Progenitor cell of endocrine pancreas (in vitro differentiated cells): ENCODE measurements around the gene ROCK2. TPM values are rescaled to one million over a fixed set of nuclear protein-coding genes. Genes with fewer than 3 reads are reported as not detected.

Source experiments
- DNase-seq: peaks from one replicate; pipeline ENCODE4 v3.0.0; 2021; ENCODE audit warnings: low spot score; ENCODE audit not compliant: unreplicated experiment
- H3K27ac Mint-ChIP-seq: 2 replicates; pipeline ENCODE4 v1.8.0; 2021; ENCODE audit warnings: mild to moderate bottlenecking, moderate library complexity, mixed read lengths
- H3K27me3 Mint-ChIP-seq: 2 replicates; pipeline ENCODE4 v1.8.0; 2021; ENCODE audit warnings: mixed read lengths
- H3K36me3 Mint-ChIP-seq: 2 replicates; pipeline ENCODE4 v1.8.0; 2022; ENCODE audit warnings: mixed read lengths; ENCODE audit not compliant: insufficient read depth
- H3K4me1 Mint-ChIP-seq: 2 replicates; pipeline ENCODE4 v1.8.0; 2021; ENCODE audit warnings: low read depth, mixed read lengths
- H3K4me3 Mint-ChIP-seq: 2 replicates; pipeline ENCODE4 v1.8.0; 2021; ENCODE audit warnings: low read depth, mild to moderate bottlenecking, moderate library complexity, mixed read lengths
- H3K9me3 Mint-ChIP-seq: 2 replicates; pipeline ENCODE4 v1.8.0; 2021; ENCODE audit warnings: low read depth, mixed read lengths
- total RNA-seq: library from RNA; stranded (reverse); gene quantifications from 2 replicates; pipeline ENCODE4 v1.2.1, GENCODE V29; 2021
- TF ChIP-seq, protein P1 (sequence below): fragments of 200-600 bp; sonication (generic); IDR thresholded peaks from one replicate; pipeline ENCODE4 v1.5.0; 2021; ENCODE audit warnings: antibody characterized with exemption, mild to moderate bottlenecking; ENCODE audit not compliant: unreplicated experiment

The ROCK2 gene
- total RNA-seq, 1 donor from 2014 or later = 43.8 TPM

DNA sequence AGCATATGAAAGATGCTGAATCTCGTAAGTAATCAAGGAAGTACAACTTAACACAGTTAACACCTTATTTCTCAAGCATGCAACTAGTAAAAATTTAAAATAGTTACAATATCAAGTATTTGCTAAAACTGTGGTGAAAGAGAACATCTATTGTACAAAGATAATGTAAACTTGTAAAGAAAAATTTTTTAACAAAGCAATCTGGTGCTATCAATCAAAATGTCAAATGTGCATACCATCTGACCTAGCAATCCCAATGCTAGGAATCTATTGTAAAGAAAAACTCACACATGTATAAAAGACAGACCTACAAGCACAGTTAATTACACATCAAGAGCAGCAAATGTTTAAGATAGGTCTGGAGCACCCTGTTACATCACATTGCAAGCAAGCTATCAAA lies 99.1 kb downstream of the ROCK2 start:
- H3K4me3 Mint-ChIP-seq = no peak overlapping the region
- TF ChIP-seq, protein P1, sequence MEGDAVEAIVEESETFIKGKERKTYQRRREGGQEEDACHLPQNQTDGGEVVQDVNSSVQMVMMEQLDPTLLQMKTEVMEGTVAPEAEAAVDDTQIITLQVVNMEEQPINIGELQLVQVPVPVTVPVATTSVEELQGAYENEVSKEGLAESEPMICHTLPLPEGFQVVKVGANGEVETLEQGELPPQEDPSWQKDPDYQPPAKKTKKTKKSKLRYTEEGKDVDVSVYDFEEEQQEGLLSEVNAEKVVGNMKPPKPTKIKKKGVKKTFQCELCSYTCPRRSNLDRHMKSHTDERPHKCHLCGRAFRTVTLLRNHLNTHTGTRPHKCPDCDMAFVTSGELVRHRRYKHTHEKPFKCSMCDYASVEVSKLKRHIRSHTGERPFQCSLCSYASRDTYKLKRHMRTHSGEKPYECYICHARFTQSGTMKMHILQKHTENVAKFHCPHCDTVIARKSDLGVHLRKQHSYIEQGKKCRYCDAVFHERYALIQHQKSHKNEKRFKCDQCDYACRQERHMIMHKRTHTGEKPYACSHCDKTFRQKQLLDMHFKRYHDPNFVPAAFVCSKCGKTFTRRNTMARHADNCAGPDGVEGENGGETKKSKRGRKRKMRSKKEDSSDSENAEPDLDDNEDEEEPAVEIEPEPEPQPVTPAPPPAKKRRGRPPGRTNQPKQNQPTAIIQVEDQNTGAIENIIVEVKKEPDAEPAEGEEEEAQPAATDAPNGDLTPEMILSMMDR = no peak
- peaks cover 10% of the 10 kb centered on the region for H3K4me1 Mint-ChIP-seq
- H3K27ac Mint-ChIP-seq = no peak overlapping the region
- H3K27me3 Mint-ChIP-seq = no peaks in the 10 kb centered on the region
- H3K9me3 Mint-ChIP-seq = no peaks in the 10 kb centered on the region
- H3K36me3 Mint-ChIP-seq = peaks cover 6% of the 10 kb centered on the region
- DNase-seq = no peak

DNA sequence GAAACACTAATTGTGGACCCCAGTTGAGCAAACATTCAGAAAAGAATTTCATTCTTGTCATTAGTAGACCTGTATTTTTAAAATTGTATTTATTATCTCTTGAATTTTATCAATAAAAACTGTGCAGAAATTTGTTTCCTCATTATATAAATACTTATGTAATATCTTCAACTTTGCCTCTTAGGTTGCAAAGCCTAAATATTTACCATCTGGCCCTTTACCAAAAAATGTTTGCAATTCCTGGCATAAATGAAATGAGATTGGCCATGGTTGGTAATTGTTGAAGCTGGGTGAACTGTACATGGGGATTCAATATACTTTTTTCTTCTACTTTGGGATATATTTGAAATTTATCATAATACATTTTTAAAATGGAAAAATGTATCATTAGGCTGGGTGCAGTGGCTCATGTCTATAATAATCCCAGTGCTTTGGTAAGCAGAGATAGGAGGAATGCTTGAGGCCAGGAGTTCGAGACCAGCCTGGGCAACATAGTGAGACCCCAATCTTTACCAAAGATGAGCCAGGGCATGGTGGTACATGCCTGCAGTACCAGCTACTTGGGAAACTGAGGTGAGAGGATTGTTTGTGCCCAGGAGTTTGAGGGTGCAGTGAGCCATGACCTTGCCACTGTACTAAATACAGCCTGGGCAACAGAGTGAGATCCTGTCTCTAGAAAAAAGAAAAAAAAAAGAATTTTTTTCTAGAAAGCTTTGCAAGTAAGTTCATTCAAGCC lies 100.2 kb downstream of the ROCK2 start:
- H3K27ac Mint-ChIP-seq = no peak overlapping the region
- no peak for DNase-seq
- H3K4me3 Mint-ChIP-seq = no peak overlapping the region
- H3K4me1 Mint-ChIP-seq = peaks cover 10% of the 10 kb centered on the region
- no peaks in the 10 kb centered on the region for H3K9me3 Mint-ChIP-seq
- TF ChIP-seq, protein P1 = no peak
- peaks cover 7% of the 10 kb centered on the region for H3K36me3 Mint-ChIP-seq
- no peaks in the 10 kb centered on the region for H3K27me3 Mint-ChIP-seq

DNA sequence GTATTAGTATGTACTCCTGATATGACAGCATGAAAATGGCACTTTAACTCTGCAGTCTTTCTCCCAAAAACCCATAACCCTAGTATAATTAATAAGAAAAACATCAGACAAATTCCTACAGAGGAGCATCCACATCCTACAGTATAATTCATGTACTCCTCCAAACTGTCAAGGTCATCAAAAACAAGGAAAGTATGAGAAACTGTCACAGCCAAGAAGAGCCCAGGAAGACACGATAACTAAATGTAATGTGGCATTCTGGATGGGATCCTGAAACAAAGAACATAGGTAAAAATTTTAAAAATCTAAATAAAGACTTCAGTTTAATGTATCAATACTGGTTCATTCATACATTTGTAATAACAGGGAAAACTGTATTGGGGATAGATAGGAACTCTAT lies 100.9 kb downstream of the ROCK2 start:
- no peak for DNase-seq
- TF ChIP-seq, protein P1 = no peak
- Mint-ChIP-seq H3K27ac (no peak overlapping the region), H3K27me3 (no peaks in the 10 kb centered on the region), H3K4me1 (peaks cover 10% of the 10 kb centered on the region), H3K4me3 (no peak overlapping the region), H3K9me3 (no peaks in the 10 kb centered on the region), H3K36me3 (peaks cover 7% of the 10 kb centered on the region)

DNA sequence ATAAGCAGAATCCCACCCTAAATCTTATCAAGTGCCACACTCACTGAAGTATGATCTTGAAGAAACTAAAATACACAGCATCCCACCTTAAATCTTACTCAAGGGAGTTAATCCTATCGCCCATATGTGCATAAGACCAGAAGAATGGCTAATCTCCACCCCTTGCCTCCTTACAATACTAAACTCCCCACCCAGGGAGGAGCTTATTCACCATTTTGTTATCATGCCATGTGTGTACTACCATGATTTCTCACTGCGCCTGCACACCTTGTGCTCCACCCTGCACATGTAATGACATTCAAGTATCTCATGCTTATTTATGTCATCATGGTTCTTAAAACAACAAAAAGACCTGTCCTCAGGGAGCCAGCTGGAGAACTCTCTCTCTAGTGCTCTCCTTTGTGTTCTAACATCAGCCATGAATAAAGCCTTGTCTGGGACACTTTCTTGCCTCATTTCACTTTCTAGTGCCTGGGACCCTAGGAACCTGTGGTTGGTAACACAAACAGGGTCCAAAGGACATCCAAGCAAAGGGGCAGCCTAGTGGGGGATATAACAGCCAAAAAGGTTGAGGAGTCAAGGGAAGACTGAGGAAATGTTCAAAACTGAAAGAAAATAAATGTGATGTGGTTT lies 101.8 kb downstream of the ROCK2 start:
- TF ChIP-seq, protein P1 = no peak
- Mint-ChIP-seq H3K4me3 (no peak overlapping the region), H3K4me1 (peaks cover 10% of the 10 kb centered on the region), H3K27ac (no peak overlapping the region), H3K9me3 (no peaks in the 10 kb centered on the region), H3K27me3 (no peaks in the 10 kb centered on the region), H3K36me3 (peaks cover 9% of the 10 kb centered on the region)
- no peak for DNase-seq

DNA sequence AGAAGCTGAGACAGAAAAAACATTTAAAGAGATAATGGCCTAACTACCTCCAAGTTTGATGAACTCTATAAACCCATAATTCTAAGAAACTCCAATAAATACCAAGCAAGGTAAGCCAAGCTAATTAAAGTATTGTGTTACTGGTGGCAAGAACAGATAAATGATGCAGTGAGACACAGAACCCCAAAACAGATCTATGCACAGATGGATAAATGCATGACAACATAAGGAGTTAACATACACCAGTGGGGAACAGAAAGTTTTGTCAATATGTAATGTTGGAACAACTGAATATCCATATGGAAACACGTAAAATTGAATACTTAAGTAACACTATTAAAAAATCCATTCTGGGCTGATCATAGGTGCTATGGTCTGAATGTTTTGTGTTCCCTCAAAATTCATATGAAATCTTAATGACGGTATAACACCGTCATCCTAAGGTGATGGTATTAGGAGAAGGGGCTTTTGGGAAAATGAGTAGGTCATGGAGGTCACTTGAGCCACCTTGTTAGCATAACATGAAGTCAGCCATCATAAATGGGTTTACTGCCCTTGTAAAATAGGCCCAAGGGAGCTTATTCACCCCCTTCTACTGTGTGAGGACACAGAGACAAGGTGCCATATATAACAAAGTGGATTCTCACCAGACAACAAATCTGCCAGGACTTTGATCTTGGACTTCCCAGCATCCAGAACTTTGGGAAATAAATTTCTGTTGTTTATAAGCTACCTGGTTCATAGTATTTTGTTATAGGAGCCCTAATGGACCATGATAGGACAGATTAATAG lies 102.8 kb downstream of the ROCK2 start:
- Mint-ChIP-seq H3K4me1 (peaks cover 10% of the 10 kb centered on the region), H3K36me3 (peaks cover 7% of the 10 kb centered on the region)

More for the DNA sequence above, 102.8 kb downstream of the ROCK2 start:
- Mint-ChIP-seq H3K9me3 (no peaks in the 10 kb centered on the region), H3K27me3 (no peaks in the 10 kb centered on the region), H3K4me3 (no peak overlapping the region), H3K27ac (no peak overlapping the region)
- no peak for DNase-seq
- TF ChIP-seq, protein P1 = no peak
